GM18873 (cell line): ENCODE measurements around the gene MPST.

Experiments
- ATAC-seq: cut with Tn5 transposase; IDR thresholded peaks from one replicate; pipeline ENCODE4 v1.9.1; 2021; ENCODE audit warnings: mild to moderate bottlenecking, moderate library complexity, moderate number of reproducible peaks; ENCODE audit not compliant: unreplicated experiment, low FRiP score

Gene MPST

GRCh38 chr22:37043209-37043827 lies 23.8 kb downstream of the MPST start:
- no peak for ATAC-seq

- no peak for ATAC-seq
Observed at GRCh38 chr22:37043828-37044538, 24.4 kb downstream of the MPST start.

- no peak for ATAC-seq
Observed at GRCh38 chr22:37044634-37045625, 25.4 kb downstream of the MPST start.

- ATAC-seq: no peak
Observed at GRCh38 chr22:37045958-37046357, 26.4 kb downstream of the MPST start.

- ATAC-seq: no peak
Observed at GRCh38 chr22:37046589-37046988, 27.0 kb downstream of the MPST start.

- no peak for ATAC-seq
Observed at GRCh38 chr22:37047006-37047405, 27.5 kb downstream of the MPST start.

GRCh38 chr22:37048133-37048532 lies 28.6 kb downstream of the MPST start:
- ATAC-seq: no peak

- no peak for ATAC-seq
Observed at GRCh38 chr22:37049224-37049623, 29.7 kb downstream of the MPST start.

- ATAC-seq: no peak
Observed at GRCh38 chr22:37050913-37051312, 31.4 kb downstream of the MPST start.

- ATAC-seq: no peak
Observed at GRCh38 chr22:37051391-37052385, 32.1 kb downstream of the MPST start, which contains the start of gene KCTD17. KCTD17 (plus strand) TSS chr22:37051742; CDS start chr22:37051761, 19 bp downstream.

- no peak for ATAC-seq
Observed at GRCh38 chr22:37052386-37053309, 33.1 kb downstream of the MPST start.

GRCh38 chr22:37053310-37054055 lies 33.9 kb downstream of the MPST start:
- ATAC-seq: no peak

GRCh38 chr22:37054056-37054395 lies 34.5 kb downstream of the MPST start:
- no peak for ATAC-seq

GRCh38 chr22:37054600-37055365 lies 35.2 kb downstream of the MPST start:
- ATAC-seq: no peak

GRCh38 chr22:37056246-37056645 lies 36.7 kb downstream of the MPST start:
- no peak for ATAC-seq

GRCh38 chr22:37057226-37057625 lies 37.7 kb downstream of the MPST start:
- ATAC-seq: no peak

- no peak for ATAC-seq
Observed at GRCh38 chr22:37057796-37058510, 38.4 kb downstream of the MPST start.
